Sigmoid colon (tissue), 4 donors: ENCODE data around the gene SLCO1C1.

Source experiments
- POLR2AphosphoS5 ChIP-seq, 4 donors: sonication (generic); formaldehyde crosslinking; IDR thresholded peaks; one replicate each; pipeline ENCODE4 v1.6.1; 2017; ENCODE audit warnings: antibody characterized with exemption in 4 of 4
- TF ChIP-seq, protein P1 (sequence below), 4 experiments: fragments of 450-650 bp in 3 of 4; fragments of 200-600 bp in 1 of 4; IDR thresholded peaks; one replicate each; pipeline ENCODE4 v1.5.1; 2016 to 2019; ENCODE audit warnings: antibody characterized with exemption in 4 of 4, mild to moderate bottlenecking in 3 of 4, moderate library complexity in 2 of 4

DNA sequence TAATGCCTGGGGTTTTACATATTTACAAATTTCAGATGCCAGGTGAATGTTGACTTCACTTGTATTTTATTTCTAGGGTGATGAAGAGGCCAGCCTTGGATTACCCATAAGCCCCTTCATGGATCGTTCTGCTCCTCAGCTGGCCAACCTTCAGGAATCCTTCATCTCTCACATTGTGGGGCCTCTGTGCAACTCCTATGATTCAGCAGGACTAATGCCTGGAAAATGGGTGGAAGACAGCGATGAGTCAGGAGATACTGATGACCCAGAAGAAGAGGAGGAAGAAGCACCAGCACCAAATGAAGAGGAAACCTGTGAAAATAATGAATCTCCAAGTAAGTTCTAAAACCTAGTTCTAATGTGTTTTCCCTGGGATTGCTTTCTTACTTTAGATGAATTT is 41.3 kb upstream of the SLCO1C1 start:
- TF ChIP-seq, protein P1, sequence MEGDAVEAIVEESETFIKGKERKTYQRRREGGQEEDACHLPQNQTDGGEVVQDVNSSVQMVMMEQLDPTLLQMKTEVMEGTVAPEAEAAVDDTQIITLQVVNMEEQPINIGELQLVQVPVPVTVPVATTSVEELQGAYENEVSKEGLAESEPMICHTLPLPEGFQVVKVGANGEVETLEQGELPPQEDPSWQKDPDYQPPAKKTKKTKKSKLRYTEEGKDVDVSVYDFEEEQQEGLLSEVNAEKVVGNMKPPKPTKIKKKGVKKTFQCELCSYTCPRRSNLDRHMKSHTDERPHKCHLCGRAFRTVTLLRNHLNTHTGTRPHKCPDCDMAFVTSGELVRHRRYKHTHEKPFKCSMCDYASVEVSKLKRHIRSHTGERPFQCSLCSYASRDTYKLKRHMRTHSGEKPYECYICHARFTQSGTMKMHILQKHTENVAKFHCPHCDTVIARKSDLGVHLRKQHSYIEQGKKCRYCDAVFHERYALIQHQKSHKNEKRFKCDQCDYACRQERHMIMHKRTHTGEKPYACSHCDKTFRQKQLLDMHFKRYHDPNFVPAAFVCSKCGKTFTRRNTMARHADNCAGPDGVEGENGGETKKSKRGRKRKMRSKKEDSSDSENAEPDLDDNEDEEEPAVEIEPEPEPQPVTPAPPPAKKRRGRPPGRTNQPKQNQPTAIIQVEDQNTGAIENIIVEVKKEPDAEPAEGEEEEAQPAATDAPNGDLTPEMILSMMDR (IDR thresholded peaks at IDR 0.05) = no peak
- no peak for TF ChIP-seq POLR2AphosphoS5 (IDR thresholded peaks at IDR 0.05)
